ENCODE data around the gene WDFY4.

WDFY4 gene

GRCh38 chr10:48772059-48772458, 87.4 kb downstream of the WDFY4 start:
- DNase-seq (ENCODE audit: low spot score) = no peak

DNA sequence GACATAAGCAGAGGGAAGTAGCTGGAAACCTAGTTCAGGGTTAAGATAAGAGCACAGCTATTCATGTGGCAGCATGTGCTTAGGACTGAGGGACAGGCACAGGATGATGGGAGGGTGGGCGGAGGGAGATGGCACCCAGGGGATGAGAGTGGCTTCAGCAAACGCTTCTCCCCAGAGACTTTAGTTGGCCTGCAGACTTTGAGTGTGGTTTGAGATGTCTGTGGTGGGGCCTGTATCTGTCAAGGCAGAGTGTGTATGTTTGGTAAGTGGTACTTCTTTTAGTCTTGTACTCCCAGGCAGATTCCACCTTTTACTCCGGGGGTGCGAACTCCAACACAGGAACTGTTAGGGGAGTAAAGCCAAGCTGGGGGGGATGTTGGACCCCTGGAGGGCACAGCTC, 88.9 kb downstream of the WDFY4 start:
- no peak for DNase-seq (ENCODE audit: low spot score)

GRCh38 chr10:48774416-48775205, 89.9 kb downstream of the WDFY4 start:
- no peak for DNase-seq (ENCODE audit: low spot score)

- DNase-seq (ENCODE audit: low spot score) = no peak
These were observed 90.5 kb downstream of the WDFY4 start for GRCh38 chr10:48775206-48775517.

GRCh38 chr10:48776005-48776522, 91.4 kb downstream of the WDFY4 start:
- DNase-seq (ENCODE audit: low spot score) = no peak

DNA sequence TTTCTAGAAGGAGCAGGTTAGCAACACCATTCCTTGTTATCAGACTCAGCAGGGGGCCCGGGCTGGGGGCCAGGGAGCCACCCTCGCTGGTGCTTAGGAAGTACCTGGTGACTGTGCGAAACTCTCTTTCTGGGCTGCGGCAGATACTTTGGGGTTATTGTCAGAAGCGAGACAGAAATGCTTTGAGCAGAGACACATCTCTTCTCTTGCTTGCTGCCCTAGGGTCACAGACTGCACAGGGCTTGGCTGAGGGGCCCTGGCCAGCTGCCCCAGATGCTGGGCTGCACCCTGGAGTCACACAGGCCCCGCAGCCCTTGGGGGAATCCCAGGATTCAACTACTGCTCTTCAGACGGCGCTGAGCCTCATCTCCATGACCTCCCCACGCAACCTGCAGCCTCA, 91.9 kb downstream of the WDFY4 start:
- no peak for DNase-seq (ENCODE audit: low spot score)

GRCh38 chr10:48777110-48777509, 92.4 kb downstream of the WDFY4 start:
- DNase-seq (ENCODE audit: low spot score) = no peak

DNA sequence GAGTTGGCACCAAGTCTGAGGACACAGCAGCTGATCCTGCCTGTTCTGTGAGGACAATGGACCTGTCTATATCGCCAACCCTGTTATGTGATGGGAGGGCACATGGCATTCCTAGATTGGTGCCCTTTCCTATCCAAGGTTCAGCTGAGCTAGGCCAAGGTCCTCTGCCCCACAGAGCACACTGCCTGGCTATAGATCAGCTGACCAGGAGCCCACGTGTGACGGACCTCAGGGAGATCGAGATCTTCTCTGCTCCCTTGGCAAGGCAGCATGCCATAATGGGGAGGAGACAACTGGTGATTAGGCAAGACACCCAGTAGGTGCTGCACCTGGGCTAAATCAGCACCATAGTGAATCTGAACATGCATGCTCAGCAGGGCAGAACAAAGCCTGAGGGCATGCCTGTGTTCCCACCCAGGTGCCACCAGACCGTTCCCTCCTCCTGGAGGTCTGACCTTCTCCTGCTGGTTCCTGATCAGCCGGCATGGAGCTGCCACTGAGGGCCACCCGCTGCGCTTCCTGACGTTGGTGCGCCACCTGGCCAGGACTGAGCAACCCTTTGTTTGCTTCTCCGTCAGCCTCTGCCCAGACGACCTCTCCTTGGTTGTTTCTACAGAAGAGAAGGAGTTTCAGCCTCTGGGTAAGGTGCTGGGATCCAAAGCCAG, 93.7 kb downstream of the WDFY4 start:
- no peak for DNase-seq (ENCODE audit: low spot score)

DNA sequence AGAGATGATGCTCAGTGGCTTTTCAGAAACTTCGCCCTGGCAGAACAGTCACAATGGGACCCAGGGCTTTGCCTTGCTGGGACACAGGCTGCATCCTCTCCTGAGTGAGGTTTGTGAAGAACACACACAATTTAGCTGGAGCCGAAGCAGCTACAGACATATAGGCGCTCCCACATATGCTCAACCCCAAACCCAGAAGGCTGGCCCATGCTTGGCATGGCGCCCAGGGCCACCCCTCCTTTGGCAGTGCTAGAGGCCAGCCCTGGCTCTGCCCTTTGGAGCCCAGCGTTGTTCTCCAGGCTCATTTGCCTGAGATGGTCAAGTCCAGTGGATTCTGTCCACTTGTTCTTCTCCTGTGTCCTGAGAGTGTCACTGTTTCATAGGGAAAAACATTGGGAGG, 94.4 kb downstream of the WDFY4 start:
- no peak for DNase-seq (ENCODE audit: low spot score)

- no peak for DNase-seq (ENCODE audit: low spot score)
These were observed 95.0 kb downstream of the WDFY4 start for GRCh38 chr10:48779546-48780152.

DNA sequence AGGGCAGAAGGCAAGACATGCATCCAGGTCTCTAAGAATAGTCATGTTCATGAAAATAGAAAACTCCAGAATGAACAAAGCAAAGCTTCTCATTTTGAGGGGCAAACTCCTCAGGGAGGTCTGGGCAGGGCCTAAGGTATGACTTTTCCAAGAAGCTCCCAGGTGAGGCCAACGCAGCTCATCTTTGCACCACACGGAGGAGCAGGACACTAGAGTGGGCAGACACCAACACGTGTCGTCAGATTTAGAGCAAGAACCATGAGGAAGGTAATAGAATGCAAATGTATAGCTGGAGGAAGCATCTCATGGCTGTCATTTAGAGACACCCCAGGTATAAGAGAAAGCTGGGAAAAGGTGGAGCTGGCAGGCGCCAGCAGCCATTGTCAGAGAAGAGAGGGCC, 95.7 kb downstream of the WDFY4 start:
- DNase-seq (ENCODE audit: low spot score) = no peak

- DNase-seq (ENCODE audit: low spot score) = no peak
These were observed 97.7 kb downstream of the WDFY4 start for GRCh38 chr10:48782386-48782785.

DNA sequence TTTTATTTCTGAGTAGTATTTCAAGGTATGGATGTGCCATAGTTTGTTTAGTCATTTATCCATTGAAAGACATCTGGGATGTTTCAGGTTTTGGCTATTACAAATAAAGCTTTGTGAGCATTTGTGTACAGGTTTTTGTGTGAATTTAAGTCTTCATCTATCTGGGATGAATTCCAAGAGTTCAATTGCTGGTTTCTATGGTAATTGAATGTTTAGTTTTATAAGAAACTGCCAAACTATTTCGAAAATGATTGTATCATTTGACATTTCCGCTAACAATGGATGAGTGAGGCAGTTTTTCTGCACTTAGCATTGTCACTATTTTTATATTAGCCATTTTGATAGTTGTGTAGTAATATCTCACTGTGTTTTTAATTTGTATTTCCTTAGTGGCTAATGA, 99.4 kb downstream of the WDFY4 start:
- no peak for DNase-seq (ENCODE audit: low spot score)

DNA sequence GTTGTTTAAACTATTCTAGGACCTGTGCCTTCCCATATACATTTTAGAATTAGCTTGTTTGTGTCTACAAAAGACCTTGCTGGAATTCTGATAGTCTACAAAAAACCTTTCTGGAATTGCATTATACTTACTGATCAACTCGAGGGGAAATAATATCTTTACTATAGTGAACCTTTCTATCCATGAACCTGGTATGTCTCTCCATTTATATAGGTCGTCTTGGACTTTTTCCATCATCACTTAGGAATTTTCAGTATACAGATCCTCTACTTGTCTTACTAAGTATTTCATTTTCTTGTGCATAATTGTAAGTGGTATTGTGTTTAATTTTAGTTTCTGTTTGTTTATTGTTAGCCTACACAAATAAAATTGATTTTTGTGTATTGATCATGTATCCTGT, 101.1 kb downstream of the WDFY4 start:
- DNase-seq (ENCODE audit: low spot score) = no peak

- no peak for DNase-seq (ENCODE audit: low spot score)
These were observed 102.1 kb downstream of the WDFY4 start for GRCh38 chr10:48786606-48787282.

DNA sequence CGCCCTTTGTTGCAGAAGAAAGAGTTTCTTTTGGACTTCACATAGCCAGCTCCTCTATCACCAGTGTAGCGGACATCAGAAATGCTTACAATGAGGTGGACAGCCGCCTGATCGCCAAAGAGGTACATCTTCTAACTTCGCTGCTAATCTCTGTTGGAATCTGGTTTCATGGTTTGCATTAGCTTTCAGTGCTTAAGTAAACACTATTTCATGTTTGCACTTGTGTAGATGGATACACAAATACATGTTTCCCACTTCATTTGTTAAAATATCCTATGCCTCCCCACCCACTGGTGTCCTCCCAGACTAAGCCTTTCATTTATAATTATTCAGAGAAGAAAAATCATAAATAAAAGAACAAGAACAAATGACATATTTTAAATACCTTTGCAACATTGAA, 103.9 kb downstream of the WDFY4 start:
- DNase-seq (ENCODE audit: low spot score) = no peak

- no peak for DNase-seq (ENCODE audit: low spot score)
These were observed 105.1 kb downstream of the WDFY4 start for GRCh38 chr10:48789486-48790456.

DNA sequence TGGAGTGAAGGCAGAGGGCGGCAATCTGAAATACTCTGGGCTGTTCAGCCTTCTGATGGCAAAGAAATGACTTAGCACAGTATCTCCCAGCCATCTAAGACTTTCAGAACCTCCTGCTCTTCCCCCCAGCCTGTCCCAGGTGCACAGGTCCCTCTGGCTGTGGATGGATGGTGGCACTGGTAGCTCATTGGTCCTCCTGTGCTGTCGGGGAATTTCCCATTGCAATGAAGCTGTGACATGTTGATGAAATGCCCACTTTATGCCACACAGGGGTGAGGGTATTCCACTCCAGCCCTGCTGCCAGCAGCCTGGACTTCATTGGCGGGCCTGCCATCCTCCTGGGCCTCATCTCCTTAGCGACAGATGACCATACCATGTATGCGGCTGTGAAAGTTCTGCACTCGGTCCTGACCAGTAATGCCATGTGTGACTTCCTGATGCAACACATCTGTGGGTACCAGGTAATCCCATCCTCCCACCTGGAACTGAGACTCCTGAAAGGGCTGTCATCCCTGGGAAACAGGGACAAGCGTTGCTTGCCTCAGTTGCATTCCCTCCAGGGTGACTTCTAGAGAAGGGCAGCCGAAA, 105.9 kb downstream of the WDFY4 start:
- no peak for DNase-seq (ENCODE audit: low spot score)

- DNase-seq (ENCODE audit: low spot score) = no peak
These were observed 106.7 kb downstream of the WDFY4 start for GRCh38 chr10:48791267-48791928.

- DNase-seq (ENCODE audit: low spot score) = no peak
These were observed 107.4 kb downstream of the WDFY4 start for GRCh38 chr10:48792121-48792520.

DNA sequence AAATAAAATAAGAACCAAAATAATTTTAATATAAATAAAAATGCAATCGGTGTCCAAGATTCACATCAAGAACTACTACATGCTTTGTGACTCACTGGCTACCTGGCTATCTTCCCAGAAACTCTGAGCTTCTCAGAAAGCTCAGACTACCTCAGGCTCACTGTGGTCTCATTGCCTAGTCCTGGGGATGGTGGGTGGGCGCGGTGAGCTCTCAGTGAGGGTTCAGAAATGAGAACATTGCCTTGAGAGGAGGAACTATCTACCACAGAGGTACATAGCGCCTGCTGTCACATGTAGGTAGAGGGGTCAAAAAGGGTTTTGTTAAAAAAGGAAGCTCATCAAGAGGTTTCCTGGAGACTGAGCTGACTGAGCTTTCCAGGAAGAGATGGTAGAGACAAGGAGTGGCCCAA, 108.0 kb downstream of the WDFY4 start:
- DNase-seq (ENCODE audit: low spot score) = no peak

All from kidney capillary endothelial cell (primary cell).